ENCODE data around the gene BCL2L11.

BCL2L11 gene

GRCh38 chr2:111164078-111164477 lies 43.4 kb downstream of the BCL2L11 start:
- H3K27ac ChIP-seq, result no peak overlapping the region
- TF ChIP-seq CTCF (conservative IDR thresholded peaks at IDR 0.05), result no peak

GRCh38 chr2:111165084-111165483 lies 44.4 kb downstream of the BCL2L11 start:
- no peak for TF ChIP-seq CTCF (conservative IDR thresholded peaks at IDR 0.05)
- no peak overlapping the region for H3K27ac ChIP-seq

DNA sequence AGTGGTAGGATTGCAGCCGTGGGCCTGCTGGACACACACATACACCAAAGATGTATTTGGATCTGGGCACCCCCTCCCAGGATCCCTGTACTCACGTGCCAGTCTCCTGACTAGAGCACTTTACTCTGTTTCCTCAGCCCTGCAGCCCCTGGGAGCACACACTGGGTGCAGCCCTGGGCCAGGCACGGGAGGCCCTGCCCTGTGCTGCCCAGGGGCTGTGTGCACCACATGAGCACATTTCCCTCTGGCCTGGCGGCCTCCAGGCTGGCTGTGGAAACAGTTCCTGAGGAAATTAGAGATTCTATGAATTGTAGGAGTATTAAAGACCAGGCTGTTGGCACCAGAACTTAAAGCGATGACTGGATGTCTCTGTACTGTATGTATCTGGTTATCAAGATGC lies 45.4 kb downstream of the BCL2L11 start:
- TF ChIP-seq CTCF (conservative IDR thresholded peaks at IDR 0.05), result no peak
- no peak overlapping the region for H3K27ac ChIP-seq

GRCh38 chr2:111167076-111167862 lies 46.6 kb downstream of the BCL2L11 start:
- H3K27ac ChIP-seq, result no peak overlapping the region

DNA sequence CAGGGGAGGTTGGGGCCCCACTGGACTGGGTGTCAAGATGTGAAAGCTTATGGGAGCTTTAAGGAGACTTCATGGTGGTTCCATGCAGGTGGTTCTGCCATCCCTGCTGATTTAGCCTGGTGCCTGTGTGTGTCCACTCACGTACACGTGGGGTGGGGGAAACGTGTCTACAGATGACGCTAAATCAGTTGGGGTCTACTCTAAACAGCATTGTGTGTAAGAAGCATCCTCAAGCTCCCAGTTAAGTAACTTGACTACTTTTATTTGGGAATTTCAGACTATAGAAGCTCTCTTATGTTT lies 47.1 kb downstream of the BCL2L11 start:
- no peak overlapping the region for H3K27ac ChIP-seq
- TF ChIP-seq CTCF (conservative IDR thresholded peaks at IDR 0.05), result no peak

More at GRCh38 chr2:111167076-111167862, 46.6 kb downstream of the BCL2L11 start:
- TF ChIP-seq CTCF (conservative IDR thresholded peaks at IDR 0.05), result no peak

DNA sequence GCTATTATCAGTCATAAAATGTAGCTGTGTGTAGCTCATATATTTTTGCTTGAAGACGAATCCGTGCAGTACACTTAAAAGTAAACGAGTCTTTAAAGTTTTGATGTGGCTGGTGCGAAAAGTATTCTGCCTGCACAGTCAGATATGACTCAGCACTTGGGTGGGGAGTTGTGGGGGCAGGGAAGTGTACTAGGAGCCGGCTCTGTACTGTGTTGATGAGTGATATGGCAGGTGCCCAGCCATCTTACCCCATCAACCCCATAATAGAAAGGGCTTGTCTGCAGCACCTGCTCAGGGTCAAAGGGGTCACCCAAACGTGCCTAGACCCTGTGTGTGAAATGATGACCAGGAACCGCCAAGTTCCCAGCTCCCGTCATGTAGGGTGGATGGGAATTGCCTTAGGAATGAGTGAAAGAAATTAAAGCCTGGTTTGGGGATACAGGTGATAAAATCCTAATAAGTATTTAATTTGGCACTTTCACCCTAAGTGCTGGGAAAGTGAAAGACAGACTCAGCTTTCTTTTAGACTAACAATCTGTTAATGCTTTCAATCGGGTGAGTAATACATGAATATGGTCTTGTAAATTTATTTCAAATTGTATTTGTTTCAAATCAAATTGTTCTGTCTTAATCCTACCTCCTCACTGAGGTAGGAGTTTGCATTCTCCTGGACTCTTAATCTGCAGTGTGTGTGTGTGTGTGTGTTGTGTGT lies 48.0 kb downstream of the BCL2L11 start:
- H3K27ac ChIP-seq, result no peak overlapping the region
- no peak for TF ChIP-seq CTCF (conservative IDR thresholded peaks at IDR 0.05)

DNA sequence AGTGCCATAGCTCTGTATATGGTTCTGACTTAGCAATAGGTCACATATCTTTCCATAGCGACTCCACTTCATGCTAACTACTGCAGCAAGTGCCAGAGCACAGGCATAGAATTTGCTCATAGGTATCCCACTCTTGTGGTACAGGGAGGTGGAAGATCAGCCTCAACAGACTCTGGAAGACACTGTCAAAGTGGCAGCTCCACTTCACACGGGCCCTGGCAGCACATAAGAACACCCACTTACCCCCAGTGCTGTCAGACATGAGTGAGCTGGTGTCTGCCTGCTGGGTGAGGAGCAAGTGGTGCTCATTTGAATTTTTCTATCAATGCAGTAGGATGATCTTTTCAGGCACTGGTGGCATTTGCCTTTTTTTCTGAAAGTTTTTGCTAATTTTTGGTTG lies 48.6 kb downstream of the BCL2L11 start:
- H3K27ac ChIP-seq, result no peak overlapping the region
- no peak for TF ChIP-seq CTCF (conservative IDR thresholded peaks at IDR 0.05)
